Measurements from ENCODE around the gene ERC2.

The ERC2 gene

GRCh38 chr3:55858302-55858701 is 610.0 kb downstream of the ERC2 start:
- no peaks in the 10 kb centered on the region for H3K9me3 ChIP-seq (ENCODE audit: control insufficient read depth, low read length)
- H3K9ac ChIP-seq = no peak overlapping the region
- H2AFZ ChIP-seq = no peak overlapping the region
- no peaks in the 10 kb centered on the region for H3K4me1 ChIP-seq
- TF ChIP-seq CTCF (IDR thresholded peaks at IDR 0.05) = no peak
- no peaks in the 10 kb centered on the region for H3K79me2 ChIP-seq
- H3K4me3 ChIP-seq (ENCODE audit: low read depth, low read length) = no peak overlapping the region
- no peaks in the 10 kb centered on the region for H3K36me3 ChIP-seq (ENCODE audit: control insufficient read depth, insufficient read depth, low read length)
- H3K4me2 ChIP-seq (ENCODE audit: low read length) = no peak overlapping the region
- no peaks in the 10 kb centered on the region for H3K27me3 ChIP-seq (ENCODE audit: control insufficient read depth, insufficient read depth, low read length)
- H3K27ac ChIP-seq = no peak overlapping the region

- TF ChIP-seq CTCF (IDR thresholded peaks at IDR 0.05) = no peak
- Histone ChIP-seq H3K4me2 (ENCODE audit: low read length) (no peak overlapping the region), H2AFZ (no peak overlapping the region), H3K4me1 (no peaks in the 10 kb centered on the region), H3K9ac (no peak overlapping the region), H3K36me3 (ENCODE audit: control insufficient read depth, insufficient read depth, low read length) (no peaks in the 10 kb centered on the region), H3K27me3 (ENCODE audit: control insufficient read depth, insufficient read depth, low read length) (no peaks in the 10 kb centered on the region), H3K27ac (no peak overlapping the region), H3K79me2 (no peaks in the 10 kb centered on the region), H3K4me3 (ENCODE audit: low read depth, low read length) (no peak overlapping the region), H3K9me3 (ENCODE audit: control insufficient read depth, low read length) (no peaks in the 10 kb centered on the region)
Measured at GRCh38 chr3:55857633-55858032, 610.6 kb downstream of the ERC2 start.

- TF ChIP-seq CTCF (IDR thresholded peaks at IDR 0.05) = no peak
- no peaks in the 10 kb centered on the region for H3K36me3 ChIP-seq (ENCODE audit: control insufficient read depth, insufficient read depth, low read length)
- no peak overlapping the region for H3K9ac ChIP-seq
- H3K27me3 ChIP-seq (ENCODE audit: control insufficient read depth, insufficient read depth, low read length) = no peaks in the 10 kb centered on the region
- no peak overlapping the region for H3K4me3 ChIP-seq (ENCODE audit: low read depth, low read length)
- H2AFZ ChIP-seq = no peak overlapping the region
- no peak overlapping the region for H3K27ac ChIP-seq
- no peaks in the 10 kb centered on the region for H3K9me3 ChIP-seq (ENCODE audit: control insufficient read depth, low read length)
- H3K79me2 ChIP-seq = no peaks in the 10 kb centered on the region
- no peaks in the 10 kb centered on the region for H3K4me1 ChIP-seq
- H3K4me2 ChIP-seq (ENCODE audit: low read length) = no peak overlapping the region
Measured at GRCh38 chr3:55855311-55855710, 613.0 kb downstream of the ERC2 start.

GRCh38 chr3:55854494-55854893 is 613.8 kb downstream of the ERC2 start:
- Histone ChIP-seq H3K36me3 (ENCODE audit: control insufficient read depth, insufficient read depth, low read length) (no peaks in the 10 kb centered on the region), H3K27ac (no peak overlapping the region), H3K4me2 (ENCODE audit: low read length) (no peak overlapping the region), H3K4me3 (ENCODE audit: low read depth, low read length) (no peak overlapping the region), H3K4me1 (no peaks in the 10 kb centered on the region), H3K79me2 (no peaks in the 10 kb centered on the region), H2AFZ (no peak overlapping the region), H3K9ac (no peak overlapping the region), H3K27me3 (ENCODE audit: control insufficient read depth, insufficient read depth, low read length) (no peaks in the 10 kb centered on the region), H3K9me3 (ENCODE audit: control insufficient read depth, low read length) (no peaks in the 10 kb centered on the region)
- no peak for TF ChIP-seq CTCF (IDR thresholded peaks at IDR 0.05)

- Histone ChIP-seq H3K9ac (no peak overlapping the region), H3K79me2 (no peaks in the 10 kb centered on the region), H3K27me3 (ENCODE audit: control insufficient read depth, insufficient read depth, low read length) (no peaks in the 10 kb centered on the region), H3K27ac (no peak overlapping the region), H3K4me2 (ENCODE audit: low read length) (no peak overlapping the region), H3K4me3 (ENCODE audit: low read depth, low read length) (no peak overlapping the region), H3K36me3 (ENCODE audit: control insufficient read depth, insufficient read depth, low read length) (no peaks in the 10 kb centered on the region), H2AFZ (no peak overlapping the region), H3K4me1 (no peaks in the 10 kb centered on the region), H3K9me3 (ENCODE audit: control insufficient read depth, low read length) (no peaks in the 10 kb centered on the region)
- TF ChIP-seq CTCF (IDR thresholded peaks at IDR 0.05) = no peak
Measured at GRCh38 chr3:55852326-55852725, 615.9 kb downstream of the ERC2 start.
